WTC11 (cell line): ENCODE data around the gene SLC7A5. TPM values are rescaled to one million over a fixed set of nuclear protein-coding genes. Genes with fewer than 3 reads are reported as not detected.

Source experiments
- ATAC-seq: fragments of 200-7000 bp; cut with Tn5 transposase; 2 replicates; pipeline ENCODE4 v1.10.0; 2021; ENCODE audit warnings: mild to moderate bottlenecking, moderate library complexity
- CTCF ChIA-PET: fragments of 300-600 bp; sonication (Branson Sonifier 250); formaldehyde crosslinking; loops from one replicate; lab custom pipeline; 2021; ENCODE audit warnings: antibody characterized with exemption; lab: Charles Lee
- POLR2A ChIA-PET: fragments of 350-600 bp; sonication (Branson Sonifier 250); formaldehyde crosslinking; loops from one replicate; lab custom pipeline; 2021; ENCODE audit warnings: antibody characterized with exemption; lab: Charles Lee
- DNase-seq: peaks from one replicate; pipeline ENCODE4 v3.0.0; 2021; ENCODE audit warnings: low spot score
- H3K27ac Mint-ChIP-seq: 2 replicates; pipeline ENCODE4 v1.8.0; 2021; ENCODE audit warnings: mixed read lengths
- H3K27me3 Mint-ChIP-seq: 2 replicates; pipeline ENCODE4 v1.8.0; 2021; ENCODE audit warnings: low read depth, mild to moderate bottlenecking, moderate library complexity, mixed read lengths
- H3K36me3 Mint-ChIP-seq: 2 replicates; pipeline ENCODE4 v1.8.0; 2021; ENCODE audit warnings: mixed read lengths
- H3K4me1 Mint-ChIP-seq: 2 replicates; pipeline ENCODE4 v1.8.0; 2022; ENCODE audit warnings: mixed read lengths
- H3K4me3 Mint-ChIP-seq: 2 replicates; pipeline ENCODE4 v1.8.0; 2021; ENCODE audit warnings: mild to moderate bottlenecking, moderate library complexity, mixed read lengths
- H3K9me3 Mint-ChIP-seq: 2 replicates; pipeline ENCODE4 v1.8.0; 2021; ENCODE audit warnings: mixed read lengths
- CREB1 ChIP-seq: sonication (generic); formaldehyde crosslinking; IDR thresholded peaks from 2 replicates; pipeline ENCODE4 v1.8.0; 2023; ENCODE audit warnings: mild to moderate bottlenecking, missing genetic modification reagents
- CREM ChIP-seq: sonication (generic); formaldehyde crosslinking; IDR thresholded peaks from 2 replicates; pipeline ENCODE4 v1.8.1; 2022; ENCODE audit warnings: mild to moderate bottlenecking, missing genetic modification reagents, moderate library complexity
- ESRRA ChIP-seq: sonication (generic); formaldehyde crosslinking; IDR thresholded peaks from 2 replicates; pipeline ENCODE4 v1.8.1; 2022; ENCODE audit warnings: mild to moderate bottlenecking, missing genetic modification reagents, borderline replicate concordance
- HMGA2 ChIP-seq: fragments of 250-450 bp; sonication (Bioruptor Pico); IDR thresholded peaks from 2 replicates; pipeline ENCODE4 v1.4.0; 2021; ENCODE audit warnings: mild to moderate bottlenecking, moderate library complexity
- JUN ChIP-seq: sonication (generic); formaldehyde crosslinking; IDR thresholded peaks from 2 replicates; pipeline ENCODE4 v1.8.0; 2023; ENCODE audit warnings: mild to moderate bottlenecking, missing genetic modification reagents
- KAT7 ChIP-seq: sonication (generic); formaldehyde crosslinking; IDR thresholded peaks from 2 replicates; pipeline ENCODE4 v1.8.1; 2023; ENCODE audit warnings: missing genetic modification reagents, mild to moderate bottlenecking, borderline replicate concordance
- NR2C2 ChIP-seq: sonication (generic); formaldehyde crosslinking; IDR thresholded peaks from 2 replicates; pipeline ENCODE4 v1.8.0; 2022; ENCODE audit warnings: mild to moderate bottlenecking, missing genetic modification reagents
- OVOL2 ChIP-seq: fragments of 250-450 bp; sonication (Bioruptor Pico); IDR thresholded peaks from 2 replicates; pipeline ENCODE4 v1.9.0; 2021; ENCODE audit warnings: mild to moderate bottlenecking, borderline replicate concordance
- PRRX2 ChIP-seq: fragments of 250-450 bp; sonication (Bioruptor Pico); IDR thresholded peaks from 2 replicates; pipeline ENCODE4 v1.8.0; 2021; ENCODE audit warnings: mild to moderate bottlenecking
- SP1 ChIP-seq: sonication (generic); formaldehyde crosslinking; conservative IDR thresholded peaks from 2 replicates; pipeline ENCODE4 v1.8.1; 2022; ENCODE audit warnings: missing genetic modification reagents
- TCF7 ChIP-seq: sonication (generic); formaldehyde crosslinking; IDR thresholded peaks from 2 replicates; pipeline ENCODE4 v1.8.0; 2022; ENCODE audit warnings: mild to moderate bottlenecking, low read depth, missing genetic modification reagents, moderate library complexity
- TEAD4 ChIP-seq: sonication (generic); formaldehyde crosslinking; IDR thresholded peaks from 2 replicates; pipeline ENCODE4 v1.8.0; 2022; ENCODE audit warnings: mild to moderate bottlenecking, missing genetic modification reagents
- ZNF232 ChIP-seq: sonication (generic); formaldehyde crosslinking; IDR thresholded peaks from 2 replicates; pipeline ENCODE4 v1.8.0; 2022; ENCODE audit warnings: mild to moderate bottlenecking, missing genetic modification reagents
- ZNF317 ChIP-seq: sonication (generic); formaldehyde crosslinking; IDR thresholded peaks from 2 replicates; pipeline ENCODE4 v1.8.1; 2023; ENCODE audit warnings: low read depth, mild to moderate bottlenecking, moderate library complexity, missing genetic modification reagents, borderline replicate concordance
- total RNA-seq: library from RNA; stranded (reverse); gene quantifications from 3 replicates; pipeline ENCODE4 v1.2.3, GENCODE V29; 2021
- TF ChIP-seq, protein P1 (sequence below): sonication (generic); formaldehyde crosslinking; IDR thresholded peaks from 2 replicates; pipeline ENCODE4 v1.8.1; 2023; ENCODE audit warnings: mild to moderate bottlenecking, missing genetic modification reagents
- TF ChIP-seq, protein P2 (sequence below): sonication (generic); formaldehyde crosslinking; IDR thresholded peaks from 2 replicates; pipeline ENCODE4 v1.8.0; 2023; ENCODE audit warnings: missing genetic modification reagents, mild to moderate bottlenecking, borderline replicate concordance
- TF ChIP-seq, protein P3 (sequence below): sonication (generic); formaldehyde crosslinking; IDR thresholded peaks from 2 replicates; pipeline ENCODE4 v1.8.1; 2022; ENCODE audit warnings: low read depth, mild to moderate bottlenecking, moderate library complexity, missing genetic modification reagents, borderline replicate concordance
- TF ChIP-seq, protein P4 (sequence below): sonication (generic); formaldehyde crosslinking; IDR thresholded peaks from 2 replicates; pipeline ENCODE4 v1.8.0; 2022; ENCODE audit warnings: mild to moderate bottlenecking, missing genetic modification reagents
- TF ChIP-seq, protein P5 (sequence below): fragments of 250-450 bp; sonication (Bioruptor Pico); IDR thresholded peaks from 2 replicates; pipeline ENCODE4 v2.1.2; 2022; ENCODE audit warnings: mild to moderate bottlenecking, moderate library complexity
- TF ChIP-seq, protein P6 (sequence below): sonication (generic); formaldehyde crosslinking; conservative IDR thresholded peaks from 2 replicates; pipeline ENCODE4 v1.8.1; 2022; ENCODE audit warnings: mild to moderate bottlenecking, missing genetic modification reagents
- TF ChIP-seq, protein P7 (sequence below): fragments of 250-450 bp; sonication (Bioruptor Pico); IDR thresholded peaks from 2 replicates; pipeline ENCODE4 v1.9.0; 2021; ENCODE audit warnings: moderate library complexity, mild to moderate bottlenecking, inconsistent platforms, borderline replicate concordance
- TF ChIP-seq, protein P8 (sequence below): fragments of 250-450 bp; sonication (Bioruptor Pico); conservative IDR thresholded peaks from 2 replicates; pipeline ENCODE4 v1.9.0; 2021; ENCODE audit warnings: mild to moderate bottlenecking

The SLC7A5 gene
- total RNA-seq, 1 experiment from 2014 or later = 197 TPM

DNA sequence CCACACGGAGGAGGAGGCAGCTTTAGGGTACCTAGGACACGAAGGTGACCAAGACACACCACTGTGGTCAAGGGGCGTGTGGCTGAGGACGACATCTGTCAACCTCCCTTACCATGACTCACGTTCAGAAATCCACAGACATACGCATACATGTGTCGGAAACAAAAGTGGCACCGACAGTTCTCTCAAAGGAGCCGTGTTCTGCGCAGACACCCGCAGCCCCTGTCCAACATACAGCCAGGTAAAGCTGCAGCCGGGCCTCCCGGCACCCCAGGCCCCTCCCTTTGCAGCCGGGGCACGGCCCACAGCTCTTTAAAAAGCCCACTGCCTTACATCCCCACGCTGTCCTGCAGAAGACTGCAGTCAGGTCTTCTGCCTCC, 63.1 kb downstream of the SLC7A5 start:
- POLR2A ChIA-PET = interaction anchor here (0.5 to 1.3 kb wide), 4 partner anchors 16 to 27 kb away, joined by 3 to 5 read pairs (median 3); no protein-coding TSS in a partner anchor
- Mint-ChIP-seq H3K4me3 (no peak overlapping the region), H3K27me3 (no peaks in the 10 kb centered on the region), H3K4me1 (peaks cover 4% of the 10 kb centered on the region; the same call in 1 of the 2 replicates), H3K9me3 (no peaks in the 10 kb centered on the region), H3K36me3 (no peaks in the 10 kb centered on the region), H3K27ac (no peak overlapping the region)
- CTCF ChIA-PET = interaction anchor here (0.5 to 1.6 kb wide), 4 partner anchors 15 to 44 kb away, joined by 4 to 6 read pairs (median 4); no protein-coding TSS in a partner anchor
- DNase-seq (no peak), ATAC-seq (no peak)
- TF ChIP-seq TEAD4 (no peak), PRRX2 (CRISPR knock-in tag) (no peak)
- TF ChIP-seq, protein P1, sequence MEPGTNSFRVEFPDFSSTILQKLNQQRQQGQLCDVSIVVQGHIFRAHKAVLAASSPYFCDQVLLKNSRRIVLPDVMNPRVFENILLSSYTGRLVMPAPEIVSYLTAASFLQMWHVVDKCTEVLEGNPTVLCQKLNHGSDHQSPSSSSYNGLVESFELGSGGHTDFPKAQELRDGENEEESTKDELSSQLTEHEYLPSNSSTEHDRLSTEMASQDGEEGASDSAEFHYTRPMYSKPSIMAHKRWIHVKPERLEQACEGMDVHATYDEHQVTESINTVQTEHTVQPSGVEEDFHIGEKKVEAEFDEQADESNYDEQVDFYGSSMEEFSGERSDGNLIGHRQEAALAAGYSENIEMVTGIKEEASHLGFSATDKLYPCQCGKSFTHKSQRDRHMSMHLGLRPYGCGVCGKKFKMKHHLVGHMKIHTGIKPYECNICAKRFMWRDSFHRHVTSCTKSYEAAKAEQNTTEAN (CRISPR knock-in tag) = no peak
- TF ChIP-seq, protein P2, sequence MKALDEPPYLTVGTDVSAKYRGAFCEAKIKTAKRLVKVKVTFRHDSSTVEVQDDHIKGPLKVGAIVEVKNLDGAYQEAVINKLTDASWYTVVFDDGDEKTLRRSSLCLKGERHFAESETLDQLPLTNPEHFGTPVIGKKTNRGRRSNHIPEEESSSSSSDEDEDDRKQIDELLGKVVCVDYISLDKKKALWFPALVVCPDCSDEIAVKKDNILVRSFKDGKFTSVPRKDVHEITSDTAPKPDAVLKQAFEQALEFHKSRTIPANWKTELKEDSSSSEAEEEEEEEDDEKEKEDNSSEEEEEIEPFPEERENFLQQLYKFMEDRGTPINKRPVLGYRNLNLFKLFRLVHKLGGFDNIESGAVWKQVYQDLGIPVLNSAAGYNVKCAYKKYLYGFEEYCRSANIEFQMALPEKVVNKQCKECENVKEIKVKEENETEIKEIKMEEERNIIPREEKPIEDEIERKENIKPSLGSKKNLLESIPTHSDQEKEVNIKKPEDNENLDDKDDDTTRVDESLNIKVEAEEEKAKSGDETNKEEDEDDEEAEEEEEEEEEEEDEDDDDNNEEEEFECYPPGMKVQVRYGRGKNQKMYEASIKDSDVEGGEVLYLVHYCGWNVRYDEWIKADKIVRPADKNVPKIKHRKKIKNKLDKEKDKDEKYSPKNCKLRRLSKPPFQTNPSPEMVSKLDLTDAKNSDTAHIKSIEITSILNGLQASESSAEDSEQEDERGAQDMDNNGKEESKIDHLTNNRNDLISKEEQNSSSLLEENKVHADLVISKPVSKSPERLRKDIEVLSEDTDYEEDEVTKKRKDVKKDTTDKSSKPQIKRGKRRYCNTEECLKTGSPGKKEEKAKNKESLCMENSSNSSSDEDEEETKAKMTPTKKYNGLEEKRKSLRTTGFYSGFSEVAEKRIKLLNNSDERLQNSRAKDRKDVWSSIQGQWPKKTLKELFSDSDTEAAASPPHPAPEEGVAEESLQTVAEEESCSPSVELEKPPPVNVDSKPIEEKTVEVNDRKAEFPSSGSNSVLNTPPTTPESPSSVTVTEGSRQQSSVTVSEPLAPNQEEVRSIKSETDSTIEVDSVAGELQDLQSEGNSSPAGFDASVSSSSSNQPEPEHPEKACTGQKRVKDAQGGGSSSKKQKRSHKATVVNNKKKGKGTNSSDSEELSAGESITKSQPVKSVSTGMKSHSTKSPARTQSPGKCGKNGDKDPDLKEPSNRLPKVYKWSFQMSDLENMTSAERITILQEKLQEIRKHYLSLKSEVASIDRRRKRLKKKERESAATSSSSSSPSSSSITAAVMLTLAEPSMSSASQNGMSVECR (CRISPR knock-in tag) = no peak

DNA sequence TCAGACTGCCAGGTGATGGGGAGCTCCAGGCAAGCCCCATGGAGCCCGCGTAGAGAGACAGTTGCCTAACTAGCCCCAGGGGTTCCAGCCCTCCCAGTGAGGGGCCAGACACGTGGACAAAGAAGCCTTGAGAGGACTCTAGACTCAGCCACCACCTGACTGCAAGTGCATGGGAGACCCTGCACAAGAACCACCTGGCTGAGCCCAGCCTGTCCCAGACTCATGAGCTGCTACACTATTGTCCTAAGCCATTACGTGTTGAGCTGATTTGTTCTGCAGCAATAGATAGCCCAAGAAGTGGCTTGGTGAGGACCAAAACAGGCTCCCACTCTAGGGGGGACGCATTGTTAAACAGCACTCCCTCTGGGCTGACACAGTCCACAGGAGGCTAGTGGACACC, 65.9 kb downstream of the SLC7A5 start:
- POLR2A ChIA-PET = no interaction called here
- peaks cover 10% of the 10 kb centered on the region; the same call in 1 of the 2 replicates for H3K9me3 Mint-ChIP-seq
- H3K27ac Mint-ChIP-seq = no peak overlapping the region
- H3K4me1 Mint-ChIP-seq = peaks cover 4% of the 10 kb centered on the region; the same call in 1 of the 2 replicates
- ATAC-seq = no peak
- H3K4me3 Mint-ChIP-seq = no peak overlapping the region
- no peaks in the 10 kb centered on the region for H3K36me3 Mint-ChIP-seq
- DNase-seq = no peak
- peaks cover 4% of the 10 kb centered on the region; the same call in 1 of the 2 replicates for H3K27me3 Mint-ChIP-seq
- CTCF ChIA-PET = interaction anchor here (1.3 to 1.4 kb wide), 2 partner anchors 24 to 46 kb away, joined by 4 read pairs; no protein-coding TSS in a partner anchor
- TF ChIP-seq, protein P3, sequence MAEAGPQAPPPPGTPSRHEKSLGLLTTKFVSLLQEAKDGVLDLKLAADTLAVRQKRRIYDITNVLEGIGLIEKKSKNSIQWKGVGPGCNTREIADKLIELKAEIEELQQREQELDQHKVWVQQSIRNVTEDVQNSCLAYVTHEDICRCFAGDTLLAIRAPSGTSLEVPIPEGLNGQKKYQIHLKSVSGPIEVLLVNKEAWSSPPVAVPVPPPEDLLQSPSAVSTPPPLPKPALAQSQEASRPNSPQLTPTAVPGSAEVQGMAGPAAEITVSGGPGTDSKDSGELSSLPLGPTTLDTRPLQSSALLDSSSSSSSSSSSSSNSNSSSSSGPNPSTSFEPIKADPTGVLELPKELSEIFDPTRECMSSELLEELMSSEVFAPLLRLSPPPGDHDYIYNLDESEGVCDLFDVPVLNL (CRISPR knock-in tag) = no peak
- TF ChIP-seq ZNF232 (CRISPR knock-in tag) (no peak), CREB1 (CRISPR knock-in tag) (no peak), OVOL2 (no peak), TCF7 (CRISPR knock-in tag) (no peak), CREM (CRISPR knock-in tag) (no peak), ZNF317 (CRISPR knock-in tag) (no peak), ESRRA (CRISPR knock-in tag) (no peak), HMGA2 (CRISPR knock-in tag) (no peak), JUN (CRISPR knock-in tag) (no peak), SP1 (CRISPR knock-in tag) (no peak), KAT7 (CRISPR knock-in tag) (no peak), NR2C2 (CRISPR knock-in tag) (no peak)
- TF ChIP-seq, protein P4, sequence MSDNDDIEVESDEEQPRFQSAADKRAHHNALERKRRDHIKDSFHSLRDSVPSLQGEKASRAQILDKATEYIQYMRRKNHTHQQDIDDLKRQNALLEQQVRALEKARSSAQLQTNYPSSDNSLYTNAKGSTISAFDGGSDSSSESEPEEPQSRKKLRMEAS (CRISPR knock-in tag) = no peak
- TF ChIP-seq, protein P5, sequence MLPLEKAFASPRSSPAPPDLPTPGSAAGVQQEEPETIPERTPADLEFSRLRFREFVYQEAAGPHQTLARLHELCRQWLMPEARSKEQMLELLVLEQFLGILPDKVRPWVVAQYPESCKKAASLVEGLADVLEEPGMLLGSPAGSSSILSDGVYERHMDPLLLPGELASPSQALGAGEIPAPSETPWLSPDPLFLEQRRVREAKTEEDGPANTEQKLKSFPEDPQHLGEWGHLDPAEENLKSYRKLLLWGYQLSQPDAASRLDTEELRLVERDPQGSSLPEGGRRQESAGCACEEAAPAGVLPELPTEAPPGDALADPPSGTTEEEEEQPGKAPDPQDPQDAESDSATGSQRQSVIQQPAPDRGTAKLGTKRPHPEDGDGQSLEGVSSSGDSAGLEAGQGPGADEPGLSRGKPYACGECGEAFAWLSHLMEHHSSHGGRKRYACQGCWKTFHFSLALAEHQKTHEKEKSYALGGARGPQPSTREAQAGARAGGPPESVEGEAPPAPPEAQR (CRISPR knock-in tag) = no peak
- TF ChIP-seq, protein P6, sequence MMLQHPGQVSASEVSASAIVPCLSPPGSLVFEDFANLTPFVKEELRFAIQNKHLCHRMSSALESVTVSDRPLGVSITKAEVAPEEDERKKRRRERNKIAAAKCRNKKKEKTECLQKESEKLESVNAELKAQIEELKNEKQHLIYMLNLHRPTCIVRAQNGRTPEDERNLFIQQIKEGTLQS (CRISPR knock-in tag) = no peak
- TF ChIP-seq, protein P7, sequence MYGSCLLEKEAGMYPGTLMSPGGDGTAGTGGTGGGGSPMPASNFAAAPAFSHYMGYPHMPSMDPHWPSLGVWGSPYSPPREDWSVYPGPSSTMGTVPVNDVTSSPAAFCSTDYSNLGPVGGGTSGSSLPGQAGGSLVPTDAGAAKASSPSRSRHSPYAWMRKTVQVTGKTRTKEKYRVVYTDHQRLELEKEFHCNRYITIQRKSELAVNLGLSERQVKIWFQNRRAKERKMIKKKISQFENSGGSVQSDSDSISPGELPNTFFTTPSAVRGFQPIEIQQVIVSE = no peak
- TF ChIP-seq, protein P8, sequence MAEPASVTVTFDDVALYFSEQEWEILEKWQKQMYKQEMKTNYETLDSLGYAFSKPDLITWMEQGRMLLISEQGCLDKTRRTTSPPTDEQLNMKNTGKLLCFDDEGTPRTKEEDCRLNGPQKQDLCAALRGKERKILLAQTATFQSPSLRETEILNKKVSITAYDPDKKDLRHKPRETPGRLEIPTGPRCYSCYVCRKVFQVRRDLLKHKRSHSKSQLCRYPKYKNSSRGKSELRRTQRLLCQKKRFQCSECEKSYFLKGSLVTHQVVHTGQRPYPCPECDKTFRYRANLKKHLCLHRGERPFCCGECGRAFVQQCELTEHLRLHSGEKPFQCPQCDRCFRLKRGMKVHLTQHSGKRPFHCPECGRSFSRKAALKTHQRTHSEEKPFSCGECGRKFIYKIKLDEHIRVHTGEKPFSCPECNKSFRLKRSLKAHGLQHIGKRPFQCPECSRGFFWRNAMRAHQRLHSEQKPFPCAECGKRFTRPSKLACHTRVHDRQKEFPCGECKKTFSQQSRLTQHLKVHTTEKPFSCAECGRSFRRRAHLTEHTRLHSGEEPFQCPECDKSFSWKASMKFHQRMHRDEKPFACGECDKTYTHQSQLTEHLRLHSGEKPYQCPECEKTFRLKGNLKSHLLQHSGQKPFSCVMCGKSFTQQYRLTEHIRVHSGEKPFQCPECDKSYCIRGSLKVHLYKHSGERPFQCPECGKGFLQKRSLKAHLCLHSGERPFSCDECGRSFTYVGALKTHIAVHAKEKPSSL = no peak
